C1 segment of cervical spinal cord (tissue), 14 donors: Measurements from ENCODE around the gene NEDD9.

Experiments
- DNase-seq, 14 donors: peaks; one replicate each; lab custom pipeline; 2025; lab: John Stamatoyannopoulos, UW

NEDD9 gene

DNA sequence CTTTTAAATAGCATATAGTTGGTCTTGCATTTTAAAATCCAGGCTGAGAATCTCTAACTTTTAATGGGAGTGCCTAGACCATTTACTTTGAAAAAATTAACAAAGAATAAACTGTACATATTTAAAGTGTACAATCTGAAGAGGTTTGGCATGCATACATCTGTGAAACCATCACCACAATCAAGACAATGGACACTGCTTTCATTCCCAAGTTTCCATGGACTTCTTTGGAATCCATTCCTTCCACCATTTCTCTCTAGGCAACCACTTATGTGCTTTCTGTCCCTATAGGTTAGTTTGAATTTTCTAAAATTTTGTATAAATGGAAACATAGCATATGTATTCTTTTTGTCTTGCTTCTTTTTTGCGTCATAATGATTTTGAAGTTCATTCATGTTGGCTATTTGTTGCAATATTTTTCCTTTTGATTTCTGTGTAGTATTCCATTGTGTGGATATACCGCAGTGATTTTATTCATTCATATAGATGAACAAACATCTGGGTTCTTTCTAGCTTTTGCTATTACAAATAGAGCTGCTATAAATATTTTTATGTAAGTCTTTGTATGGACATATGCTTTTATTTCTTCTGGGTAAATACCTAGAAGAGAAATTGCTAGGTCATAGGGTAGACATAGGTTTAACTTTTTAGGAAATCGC is 50.9 kb downstream of the NEDD9 start:
- DNase-seq: no peak

DNA sequence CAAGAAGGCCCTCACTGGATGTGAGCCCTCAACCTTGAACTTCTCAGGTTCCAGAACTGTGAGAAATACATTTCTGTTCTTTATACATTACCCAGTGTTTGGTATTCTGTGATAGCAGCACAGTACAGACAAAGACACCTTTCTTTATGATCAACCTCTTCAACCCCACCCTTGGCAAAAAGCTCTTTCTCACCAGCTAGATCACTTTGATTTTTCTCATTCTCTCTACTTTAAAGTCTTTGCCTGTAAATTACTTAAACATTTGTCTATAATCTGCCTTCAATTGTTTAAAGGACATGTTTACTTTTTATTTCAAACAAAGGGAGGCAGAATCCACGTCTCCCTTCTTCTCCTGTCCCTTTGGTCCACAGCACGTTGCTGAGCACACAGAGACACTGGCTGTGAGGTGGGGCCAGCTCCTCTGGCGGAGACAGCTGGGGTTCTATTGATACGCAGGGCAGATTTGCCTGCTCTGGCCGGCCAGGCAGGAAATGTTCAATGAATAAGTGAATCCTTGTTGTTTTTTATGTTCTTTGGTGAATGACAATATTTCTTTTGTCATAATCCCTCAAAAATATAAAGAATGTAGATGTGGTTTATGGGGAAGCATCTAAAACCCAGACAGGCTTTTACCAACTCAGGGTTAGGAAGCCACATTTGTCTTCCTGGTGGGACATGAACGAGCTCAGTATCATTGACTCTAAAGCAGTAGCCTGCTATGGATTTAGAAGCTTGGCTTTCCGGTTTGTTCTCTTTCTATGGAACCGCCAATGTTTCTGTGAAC is 52.9 kb downstream of the NEDD9 start:
- no peak for DNase-seq

DNA sequence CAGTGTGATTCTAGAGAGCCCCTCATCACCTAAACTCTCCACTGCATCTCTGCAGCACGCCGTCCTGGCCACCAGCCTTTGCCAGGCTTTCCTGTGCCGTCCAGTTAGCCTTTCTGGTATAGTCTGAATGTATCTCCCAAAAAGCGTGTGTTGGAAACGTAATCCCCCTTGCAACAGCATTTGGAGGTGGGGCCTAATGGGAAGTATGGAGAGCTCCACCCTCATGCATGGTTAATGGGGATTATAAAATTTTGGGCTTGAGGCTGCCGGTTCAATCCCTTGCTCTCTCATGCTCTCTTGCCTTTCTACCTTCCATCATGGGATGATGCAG is 53.4 kb downstream of the NEDD9 start:
- no peak for DNase-seq

DNA sequence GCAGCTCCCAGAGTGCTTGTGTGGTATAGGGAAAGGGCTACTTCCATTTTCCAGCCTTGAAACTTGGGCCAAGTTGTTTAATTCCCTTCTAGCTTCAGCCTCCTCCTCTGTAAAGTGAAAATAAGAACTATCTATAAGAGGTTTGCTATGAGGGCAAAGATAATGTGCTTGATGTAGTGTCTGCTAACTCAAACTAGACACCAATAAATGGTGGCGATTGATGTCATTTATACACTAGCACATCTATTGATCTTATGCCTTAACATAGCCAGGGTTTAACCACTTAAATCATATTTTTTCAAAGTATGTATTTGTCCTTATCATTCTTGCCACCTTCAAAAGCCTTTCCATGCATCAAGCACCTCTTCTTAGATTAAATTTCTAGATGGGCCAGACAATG is 55.2 kb downstream of the NEDD9 start:
- no peak for DNase-seq

DNA sequence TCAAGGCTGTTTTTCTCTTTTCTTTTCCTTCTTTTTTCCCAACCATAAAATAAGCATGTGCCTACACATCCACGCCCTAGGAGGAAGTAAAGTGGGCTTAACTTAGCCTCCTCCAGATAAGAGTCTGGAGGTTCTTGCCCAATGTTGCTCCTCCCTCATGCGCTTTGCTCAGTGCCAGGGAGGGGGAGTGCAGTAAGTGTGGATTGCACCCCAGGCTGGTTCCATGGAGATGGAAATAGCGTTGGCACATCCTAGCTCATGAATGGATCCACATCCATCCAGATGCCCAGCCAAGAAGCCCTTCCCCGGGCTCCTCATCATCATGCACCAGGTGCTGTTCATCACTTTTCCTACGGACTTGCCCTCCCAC is 58.2 kb downstream of the NEDD9 start:
- DNase-seq: no peak

DNA sequence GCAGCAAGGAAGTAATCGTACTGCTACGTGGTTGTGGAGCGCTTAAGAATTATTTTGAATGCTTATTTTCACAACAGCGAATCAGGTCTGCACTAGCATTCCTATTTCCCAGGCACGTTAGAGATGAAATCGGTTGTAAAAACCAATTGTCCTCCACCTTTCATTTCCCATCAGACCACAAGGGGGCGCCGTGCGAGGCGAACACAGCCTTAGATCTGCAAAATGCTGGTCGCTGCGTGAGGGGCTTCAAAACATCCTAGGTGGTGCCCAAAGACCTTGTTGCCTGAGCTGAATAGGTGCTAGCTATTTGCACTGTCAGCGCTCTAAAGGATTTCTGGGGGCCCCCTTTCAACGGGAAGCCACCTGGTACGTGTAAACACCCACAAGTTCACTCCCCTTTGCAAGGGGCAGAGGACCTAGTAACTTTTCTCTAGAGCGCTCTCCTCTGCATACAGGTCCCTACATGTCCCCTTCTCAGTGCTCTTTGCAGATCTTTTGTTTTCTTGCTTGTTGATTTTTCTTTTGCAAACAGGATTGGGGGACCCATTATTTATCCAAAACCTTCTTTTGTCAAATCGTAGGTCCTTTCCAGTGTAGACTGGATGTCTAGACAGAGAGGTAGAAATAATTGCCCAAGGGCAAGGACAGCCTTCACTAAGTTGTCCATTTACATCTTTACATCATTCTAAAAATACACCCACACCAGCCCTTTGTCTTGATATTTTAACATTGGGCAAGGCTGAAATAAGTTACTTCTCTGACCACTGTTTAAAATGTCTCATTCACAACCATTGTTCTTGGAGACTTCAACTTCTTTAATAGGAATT is 59.8 kb downstream of the NEDD9 start:
- peak in 10 of 14 donors; percentile 16 to 61 (median 30) for DNase-seq

DNA sequence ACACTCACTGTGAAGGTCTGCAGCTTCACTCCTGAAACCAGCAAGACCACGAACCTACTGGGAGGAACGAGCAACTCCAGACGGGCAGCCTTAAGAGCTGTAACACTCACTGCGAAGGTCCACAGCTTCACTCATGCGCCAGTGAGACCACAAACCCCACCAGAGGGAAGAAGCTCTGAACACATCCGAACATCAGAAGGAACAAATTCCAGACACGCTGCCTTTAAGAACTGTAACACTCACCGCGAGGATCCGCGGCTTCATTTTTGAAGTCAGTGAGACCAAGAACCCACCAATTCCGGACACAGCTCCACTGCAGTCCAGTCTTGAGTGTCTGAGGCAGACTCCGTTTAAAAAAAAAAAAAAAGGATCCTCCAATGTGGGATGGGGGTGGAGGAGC is 60.5 kb downstream of the NEDD9 start:
- no peak for DNase-seq

DNA sequence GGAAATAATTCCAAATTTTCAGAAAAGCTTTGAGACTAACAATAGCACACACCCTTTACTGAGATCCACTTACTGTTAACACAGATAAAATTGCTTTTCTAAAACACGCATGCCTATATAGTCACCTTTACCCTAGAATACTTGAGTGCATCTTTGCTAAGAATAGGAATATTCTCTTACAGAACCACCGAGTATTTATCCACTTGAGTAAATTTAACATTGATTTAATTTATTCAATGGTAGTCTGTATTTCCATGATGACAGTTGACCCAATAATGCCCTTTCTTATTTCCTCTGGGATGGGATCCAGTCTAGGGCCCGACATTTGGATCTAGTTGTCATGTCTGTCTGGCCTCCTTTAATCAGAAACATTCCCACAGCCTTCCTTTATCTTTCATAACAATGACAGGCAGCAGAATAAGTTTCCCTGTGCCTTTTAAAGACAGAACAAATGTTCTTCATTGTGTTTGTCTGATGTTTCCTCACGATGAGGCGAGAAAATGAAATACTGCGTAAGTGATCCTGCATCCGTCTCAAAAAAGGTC is 64.3 kb downstream of the NEDD9 start:
- DNase-seq: no peak

DNA sequence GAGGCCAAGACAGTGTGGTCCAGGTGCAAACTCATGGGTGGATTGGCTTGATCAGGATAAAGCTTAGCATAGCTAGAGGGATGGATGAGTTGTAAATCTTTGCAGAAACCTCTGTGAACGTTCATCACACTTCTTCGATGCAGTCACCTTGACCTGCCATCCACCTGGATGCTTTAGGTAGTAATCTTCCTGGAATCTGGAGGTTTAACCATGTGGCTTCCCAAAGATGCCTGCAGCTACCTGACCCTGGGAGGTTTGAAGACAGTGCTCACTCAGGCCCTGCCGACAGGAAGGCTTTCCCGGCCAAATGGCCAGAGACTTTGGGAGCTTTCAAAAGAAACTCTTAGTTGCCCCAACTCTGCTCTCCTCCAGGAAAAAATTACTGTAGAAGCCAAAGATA is 65.5 kb downstream of the NEDD9 start:
- DNase-seq: no peak

DNA sequence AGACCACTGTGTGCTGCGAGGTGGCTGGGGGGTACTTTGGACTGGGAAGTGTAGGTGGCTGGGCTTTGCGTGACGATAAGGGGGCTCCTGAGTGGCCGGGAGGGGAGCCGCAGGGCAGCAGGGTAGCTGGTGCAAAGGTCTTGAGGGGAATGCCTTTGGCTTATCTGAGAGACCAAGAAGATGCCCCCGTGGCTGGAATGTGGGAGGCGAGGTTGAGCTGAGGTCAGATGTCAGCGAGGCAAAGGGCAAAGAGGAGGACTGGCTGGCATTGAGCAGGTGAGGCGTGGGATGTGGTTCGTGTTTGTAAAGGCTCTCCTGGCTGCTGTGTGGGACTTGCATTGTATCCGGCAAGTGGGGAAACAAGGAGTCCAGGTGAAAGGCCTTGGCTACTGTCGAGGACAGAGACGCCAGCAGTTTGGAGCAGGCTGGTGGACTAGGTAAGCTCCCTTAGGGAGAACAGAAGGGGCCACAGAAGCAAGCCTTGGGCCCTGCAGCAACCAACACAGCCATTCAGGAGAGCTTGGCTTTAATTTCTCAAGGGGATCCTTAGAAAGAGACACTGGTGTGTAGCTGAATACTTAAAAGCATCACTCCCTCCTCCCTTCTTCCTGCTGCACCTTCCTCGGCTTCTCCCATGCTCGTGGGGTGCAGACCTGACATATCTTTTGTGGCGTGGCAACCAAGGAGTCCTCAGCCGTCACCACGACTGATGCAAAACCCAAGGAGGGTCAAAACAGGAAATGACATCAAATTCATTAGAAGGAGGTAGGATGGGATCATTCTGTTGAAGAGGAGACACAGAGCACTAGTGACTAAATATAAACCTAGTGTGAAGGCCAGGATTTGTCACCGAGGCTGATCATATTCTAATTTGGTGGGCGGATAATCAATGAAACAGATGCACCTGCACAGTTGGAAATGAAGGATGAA is 67.5 kb downstream of the NEDD9 start:
- no peak for DNase-seq

DNA sequence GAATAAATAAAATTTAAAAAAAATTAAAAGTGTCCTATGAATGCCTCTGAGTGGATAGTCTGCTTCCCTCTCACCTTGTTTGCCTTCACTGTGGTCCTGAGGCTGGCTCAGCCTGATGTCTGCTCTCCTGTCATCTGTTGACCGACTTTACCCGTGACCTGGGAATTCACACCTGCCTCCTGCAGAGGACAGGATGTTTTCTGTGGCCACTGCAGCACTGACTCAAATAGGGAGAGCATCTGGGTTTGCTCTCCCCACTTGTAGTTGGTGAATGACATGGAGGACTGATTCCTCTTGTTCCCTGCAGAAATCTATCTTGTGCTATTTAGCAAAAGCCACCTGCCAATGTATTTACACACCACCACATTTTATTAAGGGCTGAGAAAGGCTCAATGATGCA is 68.5 kb downstream of the NEDD9 start:
- no peak for DNase-seq

DNA sequence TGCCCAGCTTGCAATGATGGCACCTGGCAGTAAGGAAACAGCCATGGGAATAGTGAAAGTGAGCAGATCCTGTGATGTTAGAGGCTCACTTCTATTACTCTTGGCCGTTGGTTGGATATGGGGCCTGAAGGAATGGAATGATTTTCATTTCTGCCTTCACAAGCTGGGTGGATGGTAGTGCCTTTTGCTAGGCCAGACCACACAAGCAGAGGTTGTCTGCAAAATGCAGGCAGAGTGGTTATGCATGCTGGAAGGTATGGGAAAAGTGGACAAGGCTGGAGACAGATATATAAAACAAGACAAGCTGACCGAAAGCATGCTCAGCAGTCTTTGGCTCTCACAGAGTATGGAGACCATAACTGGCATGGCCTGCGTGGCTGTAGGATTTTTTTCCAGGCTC is 70.2 kb downstream of the NEDD9 start:
- DNase-seq: no peak

DNA sequence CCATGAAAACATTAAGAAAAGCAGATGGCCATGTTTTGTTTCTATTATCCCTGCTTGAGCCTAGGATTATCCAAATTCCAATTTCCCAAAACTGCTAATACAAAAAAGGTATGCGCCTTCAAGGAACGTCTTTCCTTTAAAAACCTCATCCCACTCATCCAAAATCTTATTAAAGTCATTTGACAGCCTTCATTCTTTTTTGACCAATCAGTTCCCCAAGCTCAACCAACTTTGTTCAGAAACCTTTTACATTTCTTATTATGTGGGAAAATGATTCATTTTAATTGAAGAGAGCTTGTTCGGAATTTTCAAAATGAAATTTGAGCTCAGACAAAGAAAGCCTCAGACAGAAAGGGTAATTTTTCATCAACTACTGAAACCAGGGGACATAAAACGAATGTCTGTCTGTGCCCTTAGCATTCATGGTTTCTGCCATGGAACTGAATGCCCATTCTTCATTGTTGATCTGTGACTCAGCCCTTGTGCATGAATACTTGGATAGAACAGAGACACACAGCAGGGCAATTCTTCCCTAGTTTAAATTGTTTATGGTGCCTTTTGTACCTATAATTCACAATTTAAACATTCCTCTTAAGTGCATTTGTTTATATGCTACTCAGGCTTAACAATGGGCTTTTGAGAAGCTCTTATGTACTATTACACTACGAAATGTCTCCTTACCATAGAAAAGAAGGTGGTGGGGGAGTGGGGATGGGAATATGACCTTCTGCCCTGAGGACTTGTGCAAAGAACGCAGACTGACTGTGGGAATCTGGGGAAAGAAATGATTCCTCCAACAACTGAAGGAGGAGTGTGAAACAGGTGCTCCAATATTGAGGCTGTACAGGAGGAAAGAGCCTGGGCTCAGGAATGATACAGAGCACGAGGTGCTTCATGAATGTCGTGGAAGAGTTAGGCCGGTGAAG is 71.2 kb downstream of the NEDD9 start:
- DNase-seq: peak in 3 of 14 donors; percentile 4 to 23 (median 15)

DNA sequence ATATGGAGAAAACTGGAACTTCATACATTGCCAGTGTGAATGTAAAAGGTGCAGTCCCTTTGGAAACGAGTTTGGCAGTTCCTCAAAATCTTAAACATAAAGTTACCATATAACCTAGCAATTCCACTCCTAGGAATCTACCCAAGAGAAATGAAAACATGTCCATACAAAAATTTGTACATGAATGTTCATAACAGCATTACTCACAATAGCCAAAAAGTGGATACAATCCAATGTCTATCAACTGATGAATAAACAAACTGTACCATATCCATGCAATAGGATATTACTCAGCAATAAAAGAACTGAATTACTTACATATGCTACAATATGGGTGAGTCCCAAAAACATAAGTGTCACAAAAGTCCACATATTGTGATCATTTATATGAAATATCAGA is 72.3 kb downstream of the NEDD9 start:
- DNase-seq: no peak

DNA sequence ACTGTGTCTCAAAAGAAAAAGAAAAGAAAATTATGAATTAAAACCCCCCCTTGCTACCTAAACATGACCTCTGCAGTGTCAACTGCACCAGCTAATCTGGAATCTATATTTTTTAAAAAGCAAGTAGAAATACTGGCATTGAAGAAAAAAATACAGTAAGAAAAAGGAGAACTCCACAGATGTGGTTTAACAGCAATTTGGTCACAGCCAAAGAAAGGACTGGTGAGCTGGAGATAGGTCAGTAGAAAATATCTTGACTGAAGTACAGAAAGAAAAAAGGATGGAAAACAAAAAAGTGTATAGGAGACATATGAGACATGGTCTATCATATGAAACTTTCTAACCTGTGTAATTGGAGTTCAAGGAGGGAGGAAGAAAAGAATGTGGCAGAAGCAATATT is 76.9 kb downstream of the NEDD9 start:
- DNase-seq: no peak

DNA sequence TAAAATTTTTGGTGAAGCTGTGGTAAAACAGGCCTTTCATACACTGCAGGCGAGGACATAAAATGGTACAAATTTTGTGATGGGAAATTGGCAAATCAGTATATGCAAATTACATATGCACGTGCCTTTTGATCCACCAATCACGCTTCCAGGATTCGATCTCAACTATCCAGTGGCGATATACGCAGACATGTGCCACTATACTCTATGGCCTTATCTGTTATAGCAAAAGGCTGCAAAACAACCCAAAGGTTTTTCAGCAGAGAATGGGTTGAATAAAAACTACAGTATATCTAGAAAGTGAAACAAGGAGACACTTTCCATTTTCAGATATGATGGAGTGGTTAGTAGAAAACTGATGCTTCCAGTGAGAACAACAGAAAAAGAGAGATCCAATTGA is 79.0 kb downstream of the NEDD9 start:
- no peak for DNase-seq

DNA sequence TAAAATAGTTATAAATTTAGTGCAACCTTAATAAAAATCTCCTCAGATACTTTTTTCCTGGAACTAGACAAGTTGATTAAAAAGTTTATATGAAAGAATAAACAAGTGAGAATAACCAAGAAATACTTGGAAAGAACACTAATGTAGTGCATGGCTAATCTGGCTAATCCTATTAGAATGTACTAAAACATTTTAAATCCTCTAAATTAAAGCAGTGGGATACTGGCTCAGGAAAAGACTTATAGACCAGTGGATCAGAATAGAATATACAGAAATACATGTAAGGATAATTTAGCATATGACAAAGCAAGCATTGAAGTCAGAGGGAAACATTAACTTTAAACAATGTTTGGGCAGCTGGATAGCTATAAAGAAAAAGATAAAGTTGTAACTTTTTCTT is 79.9 kb downstream of the NEDD9 start:
- DNase-seq: no peak

DNA sequence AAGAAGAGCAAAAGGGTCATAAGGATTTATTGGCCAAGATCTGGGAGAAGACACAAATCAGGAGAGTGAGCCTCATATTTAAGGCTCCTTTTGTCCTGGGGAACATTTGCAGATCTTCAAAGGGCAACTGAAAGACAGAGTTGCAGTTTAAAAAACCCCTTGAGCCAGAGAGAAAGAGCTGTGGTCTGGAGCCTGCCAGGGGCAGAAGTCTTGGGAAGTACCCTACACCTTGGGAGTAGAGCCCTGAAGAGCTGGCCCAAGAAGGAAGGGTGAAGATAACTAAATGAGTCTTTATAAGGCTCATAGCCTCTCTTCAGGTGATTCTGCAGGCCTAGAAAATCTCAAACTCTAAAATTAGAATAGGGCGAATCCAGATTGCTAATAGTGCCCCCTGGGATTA is 81.0 kb downstream of the NEDD9 start:
- no peak for DNase-seq

DNA sequence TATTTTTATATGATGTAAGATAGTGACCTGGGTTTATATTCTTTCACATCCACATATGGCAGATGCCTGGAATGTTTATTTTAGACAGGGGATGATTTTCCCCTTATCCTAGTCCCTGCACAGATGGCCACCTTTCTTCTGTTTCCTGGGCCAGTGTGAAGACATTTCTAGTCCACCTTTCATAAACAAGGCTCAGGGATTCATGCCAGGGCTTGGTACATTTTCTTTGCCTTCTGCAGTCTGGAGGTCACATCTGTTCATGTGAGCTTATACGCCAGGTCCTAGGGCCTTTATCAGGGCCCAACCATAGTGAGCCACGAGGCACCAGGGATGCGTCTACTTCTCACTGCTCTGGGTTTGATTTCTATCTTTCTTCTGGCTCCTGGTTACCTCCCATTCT is 82.9 kb downstream of the NEDD9 start:
- peak in 1 of 14 donors; percentile 65 for DNase-seq

DNA sequence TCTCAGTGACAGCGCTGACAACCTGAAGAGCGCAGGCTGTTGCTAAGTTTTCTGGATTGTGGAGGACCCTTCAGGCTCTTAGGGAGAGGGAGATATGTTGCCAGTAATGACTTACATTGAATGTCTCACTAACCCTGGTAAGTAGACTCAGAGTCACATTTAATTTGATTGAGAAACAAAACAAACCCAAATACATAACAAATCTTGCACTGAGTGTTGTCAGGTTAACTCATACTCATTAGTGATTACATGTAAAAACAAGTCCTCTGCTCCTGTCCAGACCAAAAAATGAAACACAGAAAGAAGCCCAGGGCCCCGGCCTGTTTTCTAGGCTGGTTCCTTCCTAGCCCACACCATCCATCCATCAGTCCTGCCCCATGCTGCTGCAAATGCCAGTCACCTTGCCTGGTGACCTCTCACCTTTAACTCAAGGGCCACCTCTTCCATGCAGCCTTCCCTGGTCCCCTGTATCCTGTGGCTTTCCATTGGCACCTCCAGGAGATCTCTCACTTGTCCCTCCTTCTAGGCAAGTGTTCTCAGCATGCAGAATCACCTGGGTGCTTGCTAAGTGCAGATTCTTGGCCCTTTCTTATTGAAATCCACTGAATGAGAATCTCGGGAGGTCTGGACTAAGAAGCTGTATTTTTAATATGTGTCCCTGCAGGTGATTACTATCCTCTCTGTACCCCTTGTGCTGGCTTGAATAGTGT is 86.2 kb downstream of the NEDD9 start:
- no peak for DNase-seq
